ENCODE results near the gene PGBD1.
"Not testable (repeated sequence)": the region's sequence is repeated elsewhere in the genome, so short reads cannot be mapped to it uniquely, and the experiment has no call there.

- TF ChIP-seq, protein P1, sequence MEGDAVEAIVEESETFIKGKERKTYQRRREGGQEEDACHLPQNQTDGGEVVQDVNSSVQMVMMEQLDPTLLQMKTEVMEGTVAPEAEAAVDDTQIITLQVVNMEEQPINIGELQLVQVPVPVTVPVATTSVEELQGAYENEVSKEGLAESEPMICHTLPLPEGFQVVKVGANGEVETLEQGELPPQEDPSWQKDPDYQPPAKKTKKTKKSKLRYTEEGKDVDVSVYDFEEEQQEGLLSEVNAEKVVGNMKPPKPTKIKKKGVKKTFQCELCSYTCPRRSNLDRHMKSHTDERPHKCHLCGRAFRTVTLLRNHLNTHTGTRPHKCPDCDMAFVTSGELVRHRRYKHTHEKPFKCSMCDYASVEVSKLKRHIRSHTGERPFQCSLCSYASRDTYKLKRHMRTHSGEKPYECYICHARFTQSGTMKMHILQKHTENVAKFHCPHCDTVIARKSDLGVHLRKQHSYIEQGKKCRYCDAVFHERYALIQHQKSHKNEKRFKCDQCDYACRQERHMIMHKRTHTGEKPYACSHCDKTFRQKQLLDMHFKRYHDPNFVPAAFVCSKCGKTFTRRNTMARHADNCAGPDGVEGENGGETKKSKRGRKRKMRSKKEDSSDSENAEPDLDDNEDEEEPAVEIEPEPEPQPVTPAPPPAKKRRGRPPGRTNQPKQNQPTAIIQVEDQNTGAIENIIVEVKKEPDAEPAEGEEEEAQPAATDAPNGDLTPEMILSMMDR (IDR thresholded peaks at IDR 0.05; ENCODE audit: poor library complexity): not testable (repeated sequence)
- TF ChIP-seq EZH2 (IDR thresholded peaks at IDR 0.05; ENCODE audit: borderline replicate concordance): not testable (repeated sequence)
These were observed 36.5 kb downstream of the PGBD1 start for GRCh38 chr6:28317866-28318265.

All from hepatocyte (in vitro differentiated cells).